Measurements from ENCODE around the gene TAF9. TPM values are rescaled to one million over a fixed set of nuclear protein-coding genes. Genes with fewer than 3 reads are reported as not detected.

The TAF9 gene
- total RNA-seq, 1 experiment from 2014 or later, result 74.2 TPM

DNA sequence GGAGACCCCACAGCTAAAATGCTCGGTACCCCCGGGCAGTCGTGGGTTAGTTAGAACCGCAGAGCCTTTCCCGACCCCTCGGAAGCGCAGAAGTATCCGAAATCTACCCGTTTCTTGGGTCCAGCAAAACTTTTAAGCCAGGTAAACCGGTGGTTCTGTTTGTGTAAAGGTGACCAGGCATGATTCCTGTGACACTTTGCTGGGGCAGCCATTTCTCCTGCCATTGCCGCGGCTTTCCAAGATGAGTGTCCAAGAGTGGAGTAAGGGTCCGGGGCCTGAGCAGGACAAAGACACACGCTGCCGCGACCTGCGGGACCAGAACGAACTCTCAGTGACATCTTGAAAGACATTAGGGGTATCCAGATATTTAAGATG lies 46.3 kb upstream of the TAF9 start:
- TF ChIP-seq, protein P1, sequence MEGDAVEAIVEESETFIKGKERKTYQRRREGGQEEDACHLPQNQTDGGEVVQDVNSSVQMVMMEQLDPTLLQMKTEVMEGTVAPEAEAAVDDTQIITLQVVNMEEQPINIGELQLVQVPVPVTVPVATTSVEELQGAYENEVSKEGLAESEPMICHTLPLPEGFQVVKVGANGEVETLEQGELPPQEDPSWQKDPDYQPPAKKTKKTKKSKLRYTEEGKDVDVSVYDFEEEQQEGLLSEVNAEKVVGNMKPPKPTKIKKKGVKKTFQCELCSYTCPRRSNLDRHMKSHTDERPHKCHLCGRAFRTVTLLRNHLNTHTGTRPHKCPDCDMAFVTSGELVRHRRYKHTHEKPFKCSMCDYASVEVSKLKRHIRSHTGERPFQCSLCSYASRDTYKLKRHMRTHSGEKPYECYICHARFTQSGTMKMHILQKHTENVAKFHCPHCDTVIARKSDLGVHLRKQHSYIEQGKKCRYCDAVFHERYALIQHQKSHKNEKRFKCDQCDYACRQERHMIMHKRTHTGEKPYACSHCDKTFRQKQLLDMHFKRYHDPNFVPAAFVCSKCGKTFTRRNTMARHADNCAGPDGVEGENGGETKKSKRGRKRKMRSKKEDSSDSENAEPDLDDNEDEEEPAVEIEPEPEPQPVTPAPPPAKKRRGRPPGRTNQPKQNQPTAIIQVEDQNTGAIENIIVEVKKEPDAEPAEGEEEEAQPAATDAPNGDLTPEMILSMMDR (IDR thresholded peaks at IDR 0.05; ENCODE audit: unreplicated experiment), result no peak
- H3K9me3 Mint-ChIP-seq (ENCODE audit: low read depth, unreplicated experiment), result no peaks in the 10 kb centered on the region
- no peaks in the 10 kb centered on the region for H3K27me3 Mint-ChIP-seq (ENCODE audit: unreplicated experiment)
- intact Hi-C loops (cut with micrococcal nuclease; ENCODE audit: unreplicated experiment), result loop anchor here (2.0 kb wide), 1 partner anchor 75 kb away; no protein-coding TSS in a partner anchor
- CTCF ChIA-PET, result interaction anchor here (1.4 to 1.5 kb wide), 2 partner anchors 14 to 102 kb away, joined by 3 to 4 read pairs; no protein-coding TSS in a partner anchor
- peak overlapping the region; percentile 83 for H3K4me3 Mint-ChIP-seq (ENCODE audit: low read depth, unreplicated experiment)
- peak overlapping the region; percentile 87 for H3K27ac Mint-ChIP-seq (ENCODE audit: unreplicated experiment)
- H3K4me1 Mint-ChIP-seq (ENCODE audit: low read depth, unreplicated experiment), result peaks cover 38% of the 10 kb centered on the region
- peaks cover 44% of the 10 kb centered on the region for H3K36me3 Mint-ChIP-seq (ENCODE audit: insufficient read depth, unreplicated experiment)
- BruUV-seq (replicated peaks), result no TSS peak
- DNase-seq, result peak; percentile 39

DNA sequence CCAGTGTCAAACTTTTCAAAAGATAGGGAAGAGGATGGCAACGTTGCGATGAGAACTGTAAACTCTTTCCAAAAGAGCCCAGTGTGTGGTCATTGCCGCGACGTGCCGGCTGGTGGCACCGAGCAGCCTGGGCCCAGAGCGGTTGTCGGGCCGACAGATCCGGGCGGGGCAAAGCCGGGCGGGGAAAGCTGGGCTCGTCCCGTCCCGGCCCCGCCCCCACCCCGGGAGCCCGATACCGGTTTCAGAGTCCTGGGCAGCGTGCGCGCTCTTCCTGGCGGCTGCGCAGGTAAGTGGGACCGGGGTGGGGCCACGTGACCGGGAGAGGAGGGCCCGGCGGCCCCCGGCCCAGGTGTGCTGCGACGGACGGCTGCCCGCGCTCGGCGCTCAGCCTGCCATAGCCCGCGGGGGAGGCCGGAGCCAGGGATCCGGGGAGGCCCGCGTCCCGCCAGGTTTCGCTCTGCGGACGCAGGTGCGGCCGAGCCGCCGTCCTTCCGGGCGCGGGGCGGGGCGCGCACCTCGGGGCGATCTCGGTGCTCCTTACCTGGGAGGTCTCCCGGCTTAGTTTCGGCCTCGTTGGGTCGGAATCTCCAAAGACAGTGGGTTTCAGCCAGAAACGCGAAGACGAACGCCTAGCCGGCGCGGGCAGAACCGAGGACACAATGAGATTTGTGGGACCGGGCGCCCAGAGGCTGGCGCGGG lies 45.7 kb upstream of the TAF9 start, which contains the start of gene MARVELD2:
Gene MARVELD2, plus strand, starts transcription at position 232 of the 699 bp plus-strand sequence. CDS start 4,270 bp downstream, outside the sequence.
- CTCF ChIA-PET, result interaction anchor here (0.6 to 1.5 kb wide), 3 partner anchors 14 to 103 kb away, joined by 3 to 4 read pairs (median 3); no protein-coding TSS in a partner anchor

DNA sequence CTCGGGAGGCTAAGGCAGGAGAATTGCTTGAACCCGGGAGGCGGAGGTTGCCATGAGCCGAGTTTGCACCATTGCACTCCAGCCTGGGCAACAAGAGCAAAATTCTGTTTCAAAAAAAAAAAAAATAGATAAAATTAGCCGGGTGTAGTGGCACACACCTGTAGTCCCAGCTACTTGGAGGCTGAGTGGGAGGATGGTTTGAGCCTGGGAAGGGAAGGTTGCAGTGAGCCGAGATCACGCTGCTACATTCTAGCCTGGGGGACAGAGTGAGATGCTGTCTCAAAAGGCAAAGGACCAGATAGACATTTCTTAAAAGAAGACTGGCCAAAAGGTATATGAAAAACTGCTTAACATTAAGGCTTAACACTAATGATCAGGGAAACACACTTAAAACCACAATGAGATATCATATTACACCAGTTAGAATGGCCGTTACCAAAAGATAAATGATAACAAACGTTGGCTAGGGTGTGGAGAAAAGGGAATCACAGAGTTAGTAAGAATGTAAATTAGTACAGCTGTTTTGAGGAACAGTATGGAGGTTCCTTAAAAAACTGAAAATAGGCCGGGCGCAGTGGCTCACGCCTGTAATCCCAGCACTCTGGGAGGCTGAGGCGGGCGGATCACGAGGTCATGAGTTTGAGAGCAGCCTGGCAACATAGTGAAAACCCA lies 35.5 kb upstream of the TAF9 start:
- no peak overlapping the region for H3K4me3 Mint-ChIP-seq (ENCODE audit: low read depth, unreplicated experiment)
- TF ChIP-seq, protein P1 (IDR thresholded peaks at IDR 0.05; ENCODE audit: unreplicated experiment), result no peak
- no peaks in the 10 kb centered on the region for H3K36me3 Mint-ChIP-seq (ENCODE audit: insufficient read depth, unreplicated experiment)
- no TSS peak for BruUV-seq (replicated peaks)
- intact Hi-C loops (cut with micrococcal nuclease; ENCODE audit: unreplicated experiment), result no loop called here
- CTCF ChIA-PET, result no interaction called here
- no peaks in the 10 kb centered on the region for H3K27me3 Mint-ChIP-seq (ENCODE audit: unreplicated experiment)
- no peaks in the 10 kb centered on the region for H3K9me3 Mint-ChIP-seq (ENCODE audit: low read depth, unreplicated experiment)
- H3K4me1 Mint-ChIP-seq (ENCODE audit: low read depth, unreplicated experiment), result no peaks in the 10 kb centered on the region
- H3K27ac Mint-ChIP-seq (ENCODE audit: unreplicated experiment), result no peak overlapping the region
- no peak for DNase-seq

More for the DNA sequence above, 45.7 kb upstream of the TAF9 start, which contains the start of gene MARVELD2:
- Mint-ChIP-seq H3K4me1 (ENCODE audit: low read depth, unreplicated experiment) (peaks cover 32% of the 10 kb centered on the region), H3K27ac (ENCODE audit: unreplicated experiment) (peak within 1 kb of the TSS; percentile 87), H3K9me3 (ENCODE audit: low read depth, unreplicated experiment) (no peaks in the 10 kb centered on the region), H3K27me3 (ENCODE audit: unreplicated experiment) (no peaks in the 10 kb centered on the region), H3K4me3 (ENCODE audit: low read depth, unreplicated experiment) (peak within 1 kb of the TSS; percentile 83), H3K36me3 (ENCODE audit: insufficient read depth, unreplicated experiment) (peaks cover 38% of the 10 kb centered on the region)
- intact Hi-C loops (cut with micrococcal nuclease; ENCODE audit: unreplicated experiment), result loop anchor here (2.0 kb wide), 1 partner anchor 76 kb away; no protein-coding TSS in a partner anchor
- TF ChIP-seq, protein P1 (IDR thresholded peaks at IDR 0.05; ENCODE audit: unreplicated experiment), result no peak
- DNase-seq, result peak; percentile 93
- BruUV-seq (replicated peaks), result no TSS peak

DNA sequence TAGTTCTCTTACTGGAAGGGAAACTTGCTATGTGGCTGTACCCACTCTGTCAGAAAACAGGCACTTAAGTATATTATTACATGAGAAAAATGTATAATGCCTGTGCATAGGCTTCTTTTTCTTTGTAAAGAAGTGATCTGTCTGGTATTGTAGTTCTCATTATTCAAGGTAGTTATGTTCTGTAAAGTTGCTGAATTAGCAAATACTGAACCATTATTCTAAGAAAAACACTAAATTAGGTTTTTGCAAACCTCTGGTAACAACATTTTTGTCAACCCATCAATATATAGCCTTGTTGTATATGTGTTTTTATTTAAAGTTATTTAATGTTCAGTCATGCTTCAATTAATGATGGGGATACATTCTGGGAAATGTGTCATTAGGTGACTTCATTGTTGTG lies 9.1 kb upstream of the TAF9 start:
- intact Hi-C loops (cut with micrococcal nuclease; ENCODE audit: unreplicated experiment), result no loop called here
- TF ChIP-seq, protein P1 (IDR thresholded peaks at IDR 0.05; ENCODE audit: unreplicated experiment), result no peak
- Mint-ChIP-seq H3K27ac (ENCODE audit: unreplicated experiment) (no peak overlapping the region), H3K27me3 (ENCODE audit: unreplicated experiment) (no peaks in the 10 kb centered on the region), H3K4me1 (ENCODE audit: low read depth, unreplicated experiment) (no peaks in the 10 kb centered on the region), H3K9me3 (ENCODE audit: low read depth, unreplicated experiment) (no peaks in the 10 kb centered on the region), H3K36me3 (ENCODE audit: insufficient read depth, unreplicated experiment) (peaks cover 12% of the 10 kb centered on the region), H3K4me3 (ENCODE audit: low read depth, unreplicated experiment) (no peak overlapping the region)
- DNase-seq, result no peak
- BruUV-seq (replicated peaks), result no TSS peak
- CTCF ChIA-PET, result no interaction called here
